Suppressor macrophage treated with lipopolysaccharide for 1 hour (primary cell): ENCODE measurements around the gene ADRA2B.

Source experiments
- DNase-seq, 3 donors: peaks; one replicate each; pipeline ENCODE4 v3.0.0-alpha.2; 2020 to 2022

ADRA2B gene

DNA sequence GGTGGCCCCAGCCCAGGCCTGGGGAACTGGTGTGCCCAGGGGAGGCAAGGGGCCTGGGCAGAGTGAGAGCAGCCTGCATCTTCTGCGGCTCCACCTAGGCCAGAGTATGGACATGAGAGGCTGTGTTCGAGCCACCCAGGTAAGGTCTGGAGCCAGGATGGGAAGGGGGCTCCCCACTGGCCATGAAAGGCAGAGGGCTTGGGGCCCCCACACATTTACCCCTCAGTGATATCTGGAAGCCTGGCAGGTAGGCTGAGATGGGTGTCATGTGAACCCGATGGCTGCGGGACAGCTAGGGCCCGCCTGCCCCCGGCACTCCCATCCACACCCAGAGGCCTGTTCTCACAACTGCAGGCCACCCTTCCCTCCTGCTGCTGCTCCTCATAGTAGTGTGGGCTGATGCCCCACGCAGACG lies 13.2 kb downstream of the ADRA2B start:
- no peak for DNase-seq

DNA sequence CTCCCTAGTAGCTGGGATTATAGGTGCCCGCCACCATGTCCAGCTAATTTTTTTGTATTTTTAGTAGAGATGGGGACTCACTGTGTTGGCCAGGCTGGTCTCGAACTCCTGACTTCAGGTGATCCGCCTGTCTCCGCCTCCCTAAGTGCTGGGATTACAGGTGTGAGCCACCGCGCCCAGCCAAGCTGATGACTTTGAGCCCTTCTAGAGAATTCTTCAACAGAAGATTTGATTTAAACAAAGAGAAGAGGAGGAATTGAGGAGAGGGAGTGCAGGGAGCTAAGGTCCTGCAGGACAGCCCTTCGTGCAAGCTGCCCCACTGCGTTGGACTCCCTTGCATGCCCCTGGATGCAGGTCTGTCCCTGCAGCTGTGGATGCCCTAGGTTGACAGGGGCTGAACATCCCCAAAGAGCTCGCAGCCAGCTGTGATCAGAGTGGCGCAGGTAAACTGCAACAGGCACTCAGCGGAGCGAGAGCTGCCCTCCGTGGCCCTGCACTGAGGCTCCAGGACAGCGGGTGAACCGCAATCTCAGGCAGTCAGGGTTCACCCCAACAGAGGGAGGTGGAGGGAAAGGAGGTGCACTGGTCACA lies 13.7 kb downstream of the ADRA2B start:
- no peak for DNase-seq

DNA sequence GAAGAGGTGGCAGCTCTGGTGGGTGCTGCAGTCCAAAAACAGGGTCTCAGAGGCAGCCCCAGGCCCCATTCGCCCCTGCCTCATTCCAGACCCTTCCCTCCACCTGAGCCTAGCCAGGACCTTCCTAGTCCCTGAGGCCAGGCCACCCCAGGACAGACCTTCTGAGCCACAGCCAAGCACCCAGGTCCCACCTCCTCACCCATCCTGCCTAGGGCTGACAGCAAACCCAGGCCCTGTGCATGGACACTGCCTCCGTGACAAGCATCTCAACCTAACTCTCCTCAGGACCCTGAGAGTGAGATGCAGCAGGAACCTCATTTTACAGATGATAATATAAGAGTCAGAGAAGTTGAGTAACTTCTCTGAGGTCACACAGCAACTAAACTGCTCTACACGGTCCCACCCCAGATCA lies 15.5 kb downstream of the ADRA2B start:
- no peak for DNase-seq

DNA sequence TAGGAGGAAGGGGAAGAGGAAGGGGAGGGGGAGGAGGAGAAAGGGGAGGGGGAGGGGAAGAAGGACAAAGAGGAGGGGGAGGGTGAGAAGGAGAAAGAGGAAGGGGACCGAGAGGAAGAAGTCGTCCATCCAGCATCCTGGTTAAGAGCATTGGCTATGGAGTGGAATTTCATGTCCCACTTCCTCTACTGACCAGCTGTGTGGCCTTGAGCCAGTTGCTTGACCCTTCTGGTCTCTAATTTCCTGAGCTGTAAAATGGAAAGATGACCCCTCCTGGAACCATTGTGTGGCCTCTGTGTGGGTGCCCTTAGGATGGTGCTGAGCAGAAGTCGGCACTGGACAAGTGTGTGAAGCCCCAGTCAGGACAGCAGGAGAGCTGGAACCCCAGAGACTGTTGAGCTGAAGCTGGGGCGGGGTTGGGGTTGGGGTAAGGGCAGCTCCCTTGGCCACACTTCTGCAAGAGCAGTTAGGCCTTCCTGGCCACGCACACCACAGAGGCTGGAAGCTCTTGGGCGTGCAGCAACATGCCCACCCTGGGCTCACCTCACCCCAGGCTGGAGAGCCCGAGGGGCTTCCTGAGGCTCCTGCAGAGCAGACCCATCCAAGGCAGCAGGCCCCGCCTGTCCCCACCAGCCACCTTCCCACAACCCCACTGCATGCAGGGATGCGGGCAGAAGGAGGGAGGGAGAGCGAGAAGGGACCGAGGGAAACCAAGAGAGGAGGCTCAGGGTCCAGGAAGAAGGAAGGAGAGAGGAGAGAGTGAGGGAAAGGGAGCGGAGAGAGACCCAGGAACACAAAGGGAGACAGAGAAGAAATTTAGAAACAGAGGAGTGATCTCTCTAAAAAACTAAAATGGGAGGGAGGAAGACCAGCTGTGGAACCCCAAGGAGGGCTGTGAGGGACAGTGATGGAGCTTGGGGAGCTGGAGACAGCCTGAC lies 16.2 kb downstream of the ADRA2B start:
- no peak for DNase-seq

DNA sequence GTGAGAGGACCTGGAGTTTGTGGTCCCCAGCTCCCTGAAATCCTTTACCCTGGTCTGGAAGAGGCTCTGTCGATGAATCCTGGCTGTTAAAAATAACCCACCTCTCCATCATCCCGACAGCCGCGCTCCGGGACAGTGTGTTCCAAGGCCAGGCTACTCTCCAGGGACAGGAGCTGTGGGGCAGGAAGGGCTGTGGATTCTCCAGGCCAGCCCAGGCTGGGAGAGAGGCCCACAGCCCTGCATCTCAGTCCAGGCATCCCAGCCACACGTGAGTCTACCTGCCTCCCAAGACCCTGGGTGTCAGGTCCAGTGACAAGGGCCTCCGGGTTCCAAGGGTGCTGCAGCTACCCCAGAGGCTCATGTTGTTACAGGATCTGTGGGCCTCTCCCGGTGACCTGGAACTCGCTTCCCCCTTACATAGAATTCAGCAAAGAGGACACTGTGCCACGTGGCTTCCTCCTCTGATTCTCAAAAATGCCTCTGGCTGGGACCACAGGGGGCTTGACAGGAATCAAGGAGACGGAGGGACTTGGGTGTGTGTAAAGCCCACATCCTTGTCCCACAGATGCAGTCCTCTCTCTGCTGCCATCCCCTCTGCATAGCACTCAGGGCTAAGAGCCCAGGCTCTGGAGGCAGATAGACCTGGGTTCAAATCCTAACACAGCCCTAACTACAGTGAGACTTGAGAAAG lies 17.3 kb downstream of the ADRA2B start:
- no peak for DNase-seq

DNA sequence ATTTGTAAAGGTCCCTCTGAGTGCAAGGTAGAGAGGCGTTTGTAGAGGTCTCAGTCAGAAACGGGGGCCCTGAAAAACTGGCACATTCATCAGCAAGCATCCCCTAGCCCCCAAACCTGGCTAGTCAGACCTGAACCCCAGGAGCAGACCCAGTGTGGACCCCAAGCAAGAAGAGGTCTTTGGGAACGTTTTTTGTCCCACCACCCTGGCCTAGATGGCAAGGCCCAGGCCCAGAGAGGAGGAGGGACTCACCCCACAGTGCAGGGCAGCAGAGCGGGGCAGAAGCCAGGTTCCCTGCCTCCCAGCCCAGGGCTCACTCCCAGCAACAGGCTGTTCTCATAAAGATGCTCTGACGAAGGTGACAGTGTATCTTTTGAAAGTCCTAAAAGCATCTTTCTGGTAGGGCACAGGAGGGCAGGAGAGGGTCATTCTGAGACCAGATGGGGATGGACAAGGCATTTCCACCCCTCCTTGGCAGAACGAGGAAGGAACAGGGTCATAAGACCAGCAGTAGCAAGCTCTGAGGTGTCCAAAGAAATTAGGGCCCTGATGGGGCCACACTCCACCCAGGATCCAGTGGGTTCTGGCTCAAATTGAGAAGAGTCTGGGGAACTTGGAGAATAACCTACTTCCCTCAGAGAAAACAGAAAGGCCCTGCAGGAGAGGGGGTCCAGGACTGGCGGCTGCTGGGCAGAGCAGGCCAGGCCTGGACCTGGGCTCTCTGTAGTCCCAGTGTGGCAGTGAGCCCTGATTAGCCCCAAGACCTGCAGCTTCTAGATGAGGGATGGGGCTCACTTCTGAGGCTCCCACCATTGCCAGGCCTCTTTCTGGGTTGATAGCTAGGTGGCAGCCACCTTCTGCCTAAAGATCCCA lies 18.2 kb downstream of the ADRA2B start:
- DNase-seq: no peak

DNA sequence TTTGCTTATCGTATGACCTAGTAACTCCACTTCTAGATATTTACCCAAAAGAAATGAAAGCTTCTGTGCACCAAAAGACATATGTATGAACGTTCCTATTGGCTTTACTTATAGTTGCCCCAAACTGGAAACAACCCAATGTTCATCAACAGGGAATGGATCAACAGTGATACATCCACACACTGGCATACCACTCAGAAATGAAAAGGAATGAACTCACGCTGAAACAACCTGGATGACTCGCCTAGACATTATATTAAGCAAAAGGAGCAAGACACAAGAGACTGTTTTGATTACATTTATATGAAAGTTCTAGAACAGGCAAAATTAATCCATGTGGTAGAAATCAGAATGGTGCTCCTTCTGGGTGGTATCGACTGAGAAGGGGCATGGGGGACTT lies 18.9 kb downstream of the ADRA2B start:
- no peak for DNase-seq

DNA sequence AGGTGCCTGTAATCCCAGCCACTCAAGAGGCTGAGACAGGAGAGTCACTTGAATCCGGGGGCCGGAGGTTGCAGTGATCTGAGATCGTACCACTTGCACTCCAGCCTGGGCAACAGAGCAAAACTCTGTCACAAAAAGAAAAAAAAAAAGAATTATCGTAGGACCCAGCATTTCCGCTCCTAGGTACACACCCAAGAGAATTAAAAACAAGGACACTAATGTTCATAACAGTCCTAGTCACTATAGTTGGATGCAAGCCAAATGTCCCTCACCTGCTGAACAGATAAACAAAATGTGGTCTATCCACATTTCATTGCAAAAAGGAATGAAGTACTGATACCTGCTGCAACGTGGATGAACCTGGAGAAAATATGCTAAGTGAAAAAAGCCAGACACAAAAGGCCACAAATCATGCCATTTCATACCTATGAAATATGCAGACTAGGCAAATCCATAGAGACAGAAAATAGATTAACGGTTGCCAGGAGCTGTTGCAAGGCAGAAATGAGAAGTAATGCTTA lies 21.2 kb downstream of the ADRA2B start:
- DNase-seq: no peak

DNA sequence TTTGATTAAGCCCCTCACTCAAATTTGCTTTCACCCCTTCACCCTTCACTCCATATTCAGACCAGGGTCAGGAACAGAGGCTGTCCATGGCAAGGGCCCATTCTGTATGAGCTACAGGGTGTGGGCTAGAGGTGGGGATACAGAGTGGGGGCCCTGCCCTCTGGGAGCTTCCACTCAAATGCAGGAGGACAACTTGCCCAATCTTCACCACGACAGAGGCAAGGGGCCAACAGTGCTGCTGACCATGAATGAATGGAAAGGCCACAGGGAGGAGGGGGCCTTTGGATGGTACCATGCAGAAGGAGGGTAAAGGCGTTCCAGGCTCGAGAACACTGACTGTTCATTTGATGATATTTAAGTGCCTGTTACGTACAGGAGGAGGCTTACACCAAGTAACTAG lies 22.8 kb downstream of the ADRA2B start:
- no peak for DNase-seq

DNA sequence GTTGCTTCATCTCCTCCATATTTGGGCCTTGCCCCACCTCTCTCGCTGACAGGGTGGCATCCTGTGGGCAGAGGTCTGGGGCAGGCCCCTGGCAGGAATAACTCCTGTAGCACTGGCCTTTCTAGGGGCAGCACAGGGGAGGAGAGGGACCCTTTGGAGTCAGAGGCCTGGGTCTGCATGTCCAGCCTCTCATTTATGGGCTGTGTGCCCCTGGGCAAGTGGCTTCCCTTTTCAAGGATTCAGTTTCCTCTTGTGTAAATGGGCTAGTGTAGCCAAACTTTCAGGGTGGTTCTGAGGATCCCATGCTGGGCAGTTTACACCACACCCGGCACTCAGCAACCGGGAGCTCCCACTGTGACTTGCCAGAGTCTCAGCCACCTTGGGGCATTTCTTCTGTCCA lies 23.4 kb downstream of the ADRA2B start:
- DNase-seq: peak in 2 of 3 donors; percentile 27 to 30

DNA sequence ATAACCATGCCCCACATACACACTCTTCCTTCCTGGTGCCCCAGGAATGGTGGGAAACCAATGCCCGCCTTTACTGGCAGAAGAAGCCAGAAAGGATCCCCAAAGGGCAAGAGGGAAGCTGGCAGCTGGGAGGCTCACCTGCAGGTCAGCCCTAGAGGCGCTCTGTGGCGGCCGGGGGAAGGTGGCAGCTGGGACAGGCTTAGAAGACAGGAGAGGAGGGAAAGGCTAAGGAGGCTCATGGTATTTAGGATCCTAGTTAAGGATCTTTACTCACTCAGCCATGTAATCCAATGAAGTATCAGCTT lies 23.8 kb downstream of the ADRA2B start:
- no peak for DNase-seq

DNA sequence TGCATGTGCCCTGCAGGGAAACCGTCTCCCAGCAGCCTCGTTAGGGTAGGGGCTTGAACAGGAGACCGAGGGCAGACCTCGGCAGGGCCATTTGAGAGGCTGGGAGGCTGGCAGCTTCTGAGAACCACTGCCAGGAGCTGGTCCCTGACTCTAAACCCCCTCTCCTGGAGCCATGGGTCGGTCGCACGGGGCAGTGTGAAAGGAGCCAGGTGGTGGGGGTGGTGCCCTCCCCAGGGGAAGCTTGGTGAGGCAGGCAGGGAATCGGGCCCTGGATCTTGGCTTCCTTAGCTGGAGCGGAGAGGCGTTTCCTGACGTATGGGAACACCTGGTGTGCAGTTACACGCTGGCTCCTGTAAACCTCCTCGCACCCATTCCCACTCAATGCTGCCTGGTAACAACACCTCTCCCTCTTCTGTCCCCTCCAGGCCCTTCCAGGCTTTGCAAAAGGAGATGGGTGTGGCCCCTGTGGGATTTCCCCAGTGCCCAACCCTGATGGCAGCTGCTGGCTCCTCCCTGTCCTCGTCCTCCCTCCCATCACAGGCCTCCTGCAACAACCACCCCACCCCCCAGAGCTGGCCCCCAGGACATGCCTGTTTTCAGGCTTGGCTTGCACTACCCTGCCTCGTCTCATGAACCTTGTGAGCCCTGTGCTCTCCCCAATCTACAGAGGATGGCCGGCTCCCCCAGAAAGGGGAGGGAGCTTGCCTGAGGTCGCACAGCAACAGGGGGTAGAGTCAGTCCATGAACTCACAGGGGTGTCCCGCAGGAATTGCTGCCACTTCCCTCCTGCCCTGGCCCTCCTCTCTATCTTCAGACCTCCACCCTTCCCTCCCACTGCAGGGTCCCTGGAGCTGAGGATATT lies 24.4 kb downstream of the ADRA2B start:
- no peak for DNase-seq

DNA sequence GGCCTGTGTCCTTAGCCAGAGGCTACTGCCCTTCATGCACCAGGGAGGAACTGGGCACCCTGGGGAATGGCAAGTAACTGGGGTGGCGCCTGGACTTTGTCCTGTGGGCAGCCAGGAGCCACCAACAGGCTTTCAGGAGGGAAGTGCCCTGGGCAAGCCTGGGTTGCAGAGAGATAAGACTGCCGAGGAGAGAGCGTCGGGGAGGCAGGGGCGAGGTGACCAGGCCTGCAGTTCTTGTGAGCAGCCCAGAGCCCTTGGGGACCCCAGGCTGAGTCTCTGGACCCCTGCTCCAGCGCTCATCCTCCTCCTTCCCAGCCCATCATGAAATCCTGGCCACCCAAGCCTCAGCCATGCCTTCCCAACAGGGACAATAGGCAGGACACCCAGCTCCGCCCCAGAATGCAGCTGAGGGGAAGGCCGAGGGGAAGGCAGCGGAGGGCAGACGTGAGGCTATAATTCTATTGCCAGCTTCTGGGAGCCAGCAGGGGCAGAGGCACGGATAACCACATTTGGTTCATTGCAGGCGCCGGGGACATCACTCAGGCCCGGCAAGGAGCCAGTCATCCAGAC lies 25.1 kb downstream of the ADRA2B start:
- no peak for DNase-seq

DNA sequence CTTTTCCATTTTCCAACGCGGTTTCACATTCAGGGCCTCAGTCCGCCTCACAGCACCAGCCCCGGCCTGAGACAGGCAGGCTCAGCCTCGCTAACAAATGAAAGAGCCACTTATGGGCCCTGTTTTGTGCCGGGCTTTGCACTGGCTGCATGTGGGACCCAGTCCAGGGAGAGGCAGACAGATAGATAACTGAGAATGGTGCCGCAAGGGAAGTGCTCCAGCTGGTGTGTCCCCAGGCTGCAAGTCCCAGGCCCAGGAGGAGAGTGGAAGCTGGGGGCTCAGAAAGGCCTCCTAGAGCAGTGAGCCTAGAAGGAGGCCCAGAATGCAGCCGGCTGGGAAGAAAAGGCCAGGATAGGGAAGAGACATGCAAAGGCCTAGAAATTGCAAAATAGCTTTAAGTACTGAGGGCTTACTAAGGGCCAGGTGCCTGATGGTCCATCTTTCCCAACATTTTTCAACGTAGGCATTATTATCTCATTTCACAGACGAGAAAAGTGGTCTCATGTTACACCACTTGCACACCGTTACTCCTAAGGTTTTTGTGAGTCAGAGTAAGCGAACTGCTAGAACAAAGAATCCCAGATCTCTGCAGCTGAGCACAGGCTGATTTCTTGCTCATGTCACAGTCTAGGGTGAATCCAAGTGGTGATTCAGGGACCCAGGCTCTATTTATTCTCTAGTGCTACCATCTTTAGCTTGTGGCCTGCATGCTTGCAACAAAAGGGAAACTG lies 26.0 kb downstream of the ADRA2B start:
- no peak for DNase-seq

DNA sequence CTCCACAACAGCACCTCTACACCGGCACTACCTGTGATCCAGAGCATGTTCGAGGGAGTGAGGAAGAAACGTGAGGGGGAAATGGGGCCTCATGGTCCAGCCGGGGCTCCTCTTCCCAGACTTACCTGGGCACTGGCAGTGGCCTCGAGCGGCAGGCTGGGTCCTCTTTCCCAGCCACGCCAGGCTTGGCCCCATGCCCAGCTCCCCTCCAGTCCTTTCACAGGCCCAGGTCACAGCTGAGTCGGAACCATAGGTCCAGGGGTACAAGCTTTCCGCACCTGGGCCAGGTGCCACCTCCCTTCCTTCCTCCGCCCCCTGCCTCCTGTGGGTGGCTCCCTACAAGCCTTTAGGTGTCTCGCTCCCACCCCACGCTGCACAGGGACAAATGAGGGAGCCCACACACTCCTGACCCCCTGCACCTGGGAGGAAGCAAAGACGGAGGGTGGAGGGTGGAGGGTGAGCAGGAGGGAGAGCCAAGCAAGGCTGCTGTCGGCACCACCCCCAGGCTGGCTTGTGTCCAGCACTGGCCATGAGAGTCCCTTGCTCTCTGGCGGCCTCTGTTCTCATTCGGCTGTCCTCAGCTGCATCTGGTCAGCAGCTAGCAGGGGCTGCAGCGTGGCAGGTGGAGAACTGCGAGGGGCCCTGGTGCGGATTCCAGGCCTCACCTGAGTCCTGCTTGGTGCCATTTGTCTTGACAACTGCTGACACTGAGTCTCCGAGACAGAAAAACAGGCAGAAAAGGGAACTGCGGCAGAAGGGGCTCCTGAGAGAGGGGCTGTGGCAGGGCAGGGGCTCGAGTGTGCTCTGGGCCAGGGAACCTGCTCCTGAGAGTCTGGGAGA lies 26.8 kb downstream of the ADRA2B start:
- no peak for DNase-seq

DNA sequence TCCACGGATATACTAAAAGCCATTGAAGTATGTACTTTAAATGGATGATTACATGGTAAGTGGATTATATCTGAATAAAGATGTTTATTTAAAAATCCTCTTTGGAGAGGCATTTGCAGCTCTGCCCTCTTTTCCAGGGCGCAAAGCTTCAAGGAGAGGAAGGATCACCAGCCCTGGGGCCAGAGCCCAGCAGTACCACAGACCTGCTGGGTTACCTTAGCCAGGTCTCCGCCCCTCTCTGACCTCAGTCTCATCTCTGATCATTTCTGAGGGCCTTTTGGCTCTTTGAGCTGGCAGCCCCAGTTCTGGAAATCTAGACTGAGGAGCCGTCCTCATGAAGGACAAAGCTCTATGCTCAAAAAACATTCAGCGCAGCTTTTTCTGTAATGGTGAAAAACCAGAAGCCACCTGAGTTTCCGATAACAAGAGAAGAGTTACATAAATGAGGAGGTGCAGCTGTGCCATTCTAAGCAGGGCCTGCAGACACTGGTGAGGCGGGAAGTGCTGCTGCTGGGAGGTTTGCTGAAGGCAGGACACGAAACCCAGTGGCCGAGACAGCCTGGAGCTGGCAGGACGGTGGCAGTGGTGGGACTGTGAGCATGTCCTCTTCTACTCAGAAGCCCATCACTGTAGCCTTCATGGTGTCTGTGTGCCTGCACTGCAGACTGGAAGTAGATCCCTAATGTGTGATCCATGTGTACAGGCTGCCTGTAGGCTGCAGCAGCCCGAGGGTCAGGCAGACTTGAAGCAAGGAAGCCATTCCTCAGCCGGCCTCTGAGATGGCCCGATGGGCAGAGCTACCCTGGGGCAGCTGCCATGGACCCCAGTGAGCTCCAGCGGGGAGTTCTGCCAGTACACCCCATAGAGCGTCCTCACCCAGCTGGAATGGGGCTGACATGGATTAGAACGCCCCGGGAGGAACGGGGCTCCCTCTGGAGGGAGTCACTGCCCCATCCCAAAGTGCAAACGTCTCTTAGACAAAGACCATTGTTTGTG lies 27.7 kb downstream of the ADRA2B start:
- no peak for DNase-seq

DNA sequence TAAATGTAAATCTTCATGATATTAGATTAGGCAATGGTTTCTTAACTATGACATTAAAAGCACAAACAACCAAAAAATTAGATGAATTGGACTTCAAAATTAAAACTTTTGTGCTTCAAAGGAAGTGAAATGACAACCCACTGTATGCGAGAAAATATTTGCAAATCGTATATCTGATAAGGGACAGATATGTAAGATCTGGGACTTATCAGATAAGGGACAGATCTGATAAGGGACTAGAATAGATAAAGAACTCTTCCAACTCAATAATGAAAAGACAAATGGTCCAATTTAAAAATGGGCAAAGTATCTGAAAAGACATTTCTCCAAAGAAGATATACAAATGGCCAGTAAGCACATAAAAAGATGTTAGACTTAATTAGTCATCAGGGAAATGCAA lies 29.2 kb downstream of the ADRA2B start:
- no peak for DNase-seq
